Erythroblast (primary cell): ENCODE data around the gene CAGE1.
A peak's percentile ranks its signal among the peaks of the same experiment; 100 is the strongest.

Source experiments
- DNase-seq, 2 experiments: peaks; one replicate each; lab custom pipeline; 2025; lab: John Stamatoyannopoulos, UW
- GATA1 ChIP-seq: IDR thresholded peaks from 2 replicates; pipeline ENCODE4 v1.6.1; 2011; ENCODE audit warnings: low read depth, mild to moderate bottlenecking, control low read depth, low read length, moderate library complexity
- POLR2A ChIP-seq: IDR thresholded peaks from 2 replicates; pipeline ENCODE4 v1.6.1; 2011; ENCODE audit warnings: mild to moderate bottlenecking, low read length

CAGE1 gene

DNA sequence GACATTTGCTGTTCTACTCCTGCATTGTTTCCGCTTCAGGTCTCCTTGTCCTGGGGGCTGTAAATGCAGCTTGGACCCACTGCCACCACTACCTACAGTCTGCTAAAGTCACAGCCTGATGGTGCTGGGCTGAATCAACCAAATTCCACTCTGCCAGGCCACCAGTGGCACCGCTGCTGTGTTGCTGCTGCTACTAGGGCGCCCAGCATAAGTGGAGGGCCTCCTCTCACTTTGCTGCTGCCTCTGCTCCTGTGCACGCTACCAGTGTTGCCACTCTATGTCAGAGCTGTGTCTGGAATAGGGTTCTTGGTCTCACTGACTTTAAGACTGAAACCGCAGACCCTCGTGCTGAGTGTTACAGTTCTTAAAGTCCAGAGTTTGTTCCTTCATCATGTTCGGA, 75.1 kb downstream of the CAGE1 start:
- DNase-seq, result no peak
- TF ChIP-seq GATA1, result no peak
- no peak for TF ChIP-seq POLR2A

DNA sequence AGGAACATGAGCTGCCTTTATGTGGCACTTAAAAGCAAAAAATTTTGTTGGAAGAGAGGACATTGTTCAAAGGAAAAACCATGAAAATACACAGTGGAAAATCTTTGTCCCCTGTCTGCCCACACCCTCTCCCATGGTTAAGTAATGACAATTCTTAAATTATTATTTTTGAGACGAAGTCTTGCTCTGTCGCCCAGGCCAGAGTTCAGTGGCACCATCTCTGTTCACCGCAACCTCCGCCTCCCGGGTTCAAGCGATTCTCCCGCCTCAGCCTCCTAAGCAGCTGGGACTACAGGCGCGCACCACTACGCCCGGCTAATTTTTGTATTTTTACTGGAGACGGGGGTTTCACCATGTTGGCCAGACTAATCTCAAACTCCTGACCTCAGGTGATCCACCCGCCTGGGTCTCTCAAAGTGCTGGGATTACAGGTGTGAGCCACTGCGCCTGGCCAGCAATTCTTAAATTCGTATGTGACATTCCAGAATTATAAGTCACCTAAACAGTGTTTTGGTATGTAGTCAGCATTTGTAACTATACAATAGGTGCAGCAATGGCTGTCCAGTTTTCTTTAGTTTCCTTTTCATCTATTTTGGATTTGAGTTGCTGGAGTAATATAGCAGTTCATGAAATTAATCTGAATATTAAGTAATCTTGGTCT, 75.9 kb downstream of the CAGE1 start:
- DNase-seq, result no peak
- peak; percentile 34 for TF ChIP-seq POLR2A
- TF ChIP-seq GATA1, result no peak

DNA sequence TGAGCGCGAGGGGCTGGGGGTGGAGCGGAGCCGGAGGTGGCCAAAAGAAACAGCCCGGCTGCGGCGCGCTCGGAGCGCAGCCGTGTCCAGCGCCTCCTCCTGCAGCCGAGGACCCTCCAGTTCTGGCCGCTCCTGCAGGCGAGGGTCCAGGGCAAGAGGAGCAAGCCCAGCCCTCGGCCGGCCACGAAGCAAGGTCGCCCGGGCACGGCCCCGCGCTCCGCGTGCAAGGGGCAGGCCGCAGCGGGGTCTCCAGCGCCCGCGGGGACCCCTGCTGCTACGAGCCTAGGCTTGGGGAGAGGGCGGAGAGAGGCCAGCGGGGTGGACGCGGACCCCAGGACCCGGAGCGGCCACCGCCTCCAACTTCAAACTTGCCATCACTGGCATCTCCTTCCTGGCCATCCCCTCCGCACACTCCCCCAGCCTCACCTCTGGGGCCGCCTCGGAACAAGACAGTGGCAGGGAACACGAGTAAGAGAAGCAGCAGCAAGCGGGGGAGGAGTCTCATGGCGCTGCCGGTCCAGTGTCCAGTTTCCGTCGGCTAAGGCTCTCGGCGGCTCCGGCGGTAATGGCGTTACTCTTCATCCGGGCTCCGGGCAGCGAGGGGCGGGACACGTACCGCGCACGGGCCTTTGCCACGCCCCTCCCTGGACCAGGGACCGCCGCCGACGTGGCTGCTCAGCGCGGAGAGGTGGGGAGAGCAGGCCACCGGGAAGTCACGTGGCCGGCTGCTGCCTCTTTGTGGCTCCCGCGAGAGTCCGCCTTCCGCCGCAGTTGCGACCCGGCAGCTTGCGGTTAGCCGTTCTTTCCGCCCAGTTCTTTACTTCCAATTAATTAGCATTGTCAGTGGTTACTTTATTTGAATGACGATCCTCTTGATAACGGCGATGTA, 76.7 kb downstream of the CAGE1 start, which contains the start of gene SSR1:
Gene SSR1 (minus strand): TSS at position 584 of the 889 bp plus-strand sequence. CDS start 79 bp downstream, at position 505.
- TF ChIP-seq GATA1 (no peak), POLR2A (peak; percentile 81)
- peak; percentile 97 for DNase-seq

DNA sequence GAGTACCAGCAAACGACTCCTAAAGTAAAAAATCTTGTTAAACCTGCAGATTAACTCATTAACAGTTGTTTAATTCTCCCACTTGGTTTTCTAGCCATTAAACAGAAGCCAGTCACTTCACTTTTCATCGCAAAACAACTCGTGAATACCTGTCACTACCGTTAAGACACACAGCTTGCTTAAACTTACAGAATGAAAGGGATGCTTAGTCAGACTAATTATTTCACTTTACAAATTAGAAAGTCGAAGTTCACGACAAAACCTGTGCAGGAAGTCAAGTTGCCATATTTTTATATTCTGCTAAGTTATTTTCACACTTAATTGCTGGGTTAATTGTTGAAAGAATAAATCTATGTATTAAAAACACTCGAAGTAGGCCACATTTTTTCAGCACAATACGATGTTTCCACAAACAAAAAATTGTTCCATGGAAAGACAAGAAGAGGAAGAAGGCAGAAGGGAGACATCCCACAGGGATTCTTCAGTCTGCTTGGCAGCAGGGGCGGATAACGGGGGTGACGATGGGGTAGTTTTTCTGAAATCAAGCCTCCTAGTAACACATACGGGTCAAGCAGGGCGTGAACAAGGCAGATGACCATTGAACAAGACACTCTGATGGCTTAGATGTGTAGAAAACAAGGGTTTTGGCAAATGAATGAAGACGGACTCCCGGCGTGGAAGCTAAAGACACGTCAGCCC, 77.5 kb downstream of the CAGE1 start:
- peak; percentile 58 to 65 for DNase-seq
- TF ChIP-seq POLR2A (no peak), GATA1 (no peak)

DNA sequence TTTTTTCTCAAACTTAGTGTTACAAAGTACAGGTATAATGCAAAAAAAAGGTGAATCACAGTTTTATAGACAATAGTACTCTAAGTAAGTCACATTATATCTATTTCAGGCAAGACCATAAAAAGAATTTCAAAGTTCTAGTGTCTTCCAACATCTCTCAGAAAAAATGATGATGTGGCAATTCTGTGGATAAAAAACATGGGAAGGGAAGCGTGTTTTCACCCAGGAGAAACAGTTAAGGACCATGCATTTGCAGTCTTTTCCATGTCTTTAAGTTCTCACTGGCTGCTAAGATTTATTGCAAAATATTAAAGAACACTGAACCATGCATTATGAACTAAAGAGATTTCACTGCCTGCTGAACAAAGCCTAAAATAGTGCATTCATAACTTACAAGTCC, 78.4 kb downstream of the CAGE1 start:
- no peak for DNase-seq
- TF ChIP-seq POLR2A (no peak), GATA1 (no peak)

DNA sequence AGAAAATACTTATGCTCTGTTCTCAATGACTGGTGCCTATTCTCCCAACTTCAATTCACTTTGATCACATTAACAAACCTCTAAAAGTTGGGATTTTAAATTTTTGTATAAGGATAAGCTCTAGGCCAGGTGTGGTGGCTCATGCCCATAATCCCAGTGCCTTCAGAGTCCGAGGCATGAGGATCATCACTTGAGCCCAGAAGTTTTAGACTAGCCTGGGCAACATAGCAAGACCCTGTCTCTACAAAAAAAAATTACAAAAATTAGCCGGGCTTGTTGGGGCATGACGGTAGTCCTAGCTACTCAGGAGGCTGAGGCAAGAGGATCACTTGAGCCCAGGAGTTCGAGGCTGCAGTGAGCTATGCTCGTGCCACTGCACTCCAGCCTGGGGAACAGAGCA, 80.5 kb downstream of the CAGE1 start:
- DNase-seq, result no peak
- no peak for TF ChIP-seq POLR2A
- TF ChIP-seq GATA1, result no peak

DNA sequence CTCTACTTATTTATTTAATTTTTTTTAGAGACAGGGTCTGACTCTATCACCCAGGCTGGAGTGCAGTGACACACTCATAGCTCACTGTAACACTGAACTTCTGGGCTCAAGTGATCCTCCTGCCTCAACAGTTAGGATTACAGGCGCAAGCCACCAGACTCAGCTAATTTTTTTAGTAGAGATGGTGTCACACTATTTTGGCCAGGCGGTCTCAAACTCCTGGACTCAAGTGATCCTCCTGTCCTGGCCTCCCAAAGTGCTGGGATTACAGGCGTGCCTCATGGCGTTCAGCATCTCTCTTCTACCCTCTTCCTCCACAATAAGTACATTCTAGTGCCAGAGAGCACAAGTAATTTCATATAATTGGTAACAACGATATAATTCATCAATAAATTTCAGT, 82.0 kb downstream of the CAGE1 start:
- TF ChIP-seq GATA1, result no peak
- TF ChIP-seq POLR2A, result no peak
- no peak for DNase-seq

DNA sequence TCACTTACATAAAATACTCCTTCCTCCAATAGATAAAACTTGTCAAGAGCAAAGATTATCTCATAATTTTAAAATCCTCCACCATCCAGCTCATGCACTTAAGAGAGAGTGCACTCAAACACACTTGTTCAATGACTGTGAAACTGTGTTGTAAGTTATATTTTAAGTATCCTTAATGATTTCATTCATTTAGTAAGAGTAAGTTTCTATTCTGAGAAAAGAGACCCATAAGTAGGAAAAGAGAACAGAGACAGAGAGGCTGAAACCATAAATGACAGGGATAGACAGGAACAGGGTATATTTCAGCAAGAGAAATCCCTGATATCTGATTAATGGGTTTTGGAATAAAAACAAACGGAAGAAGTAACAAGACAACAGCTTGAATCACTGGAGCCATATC, 84.7 kb downstream of the CAGE1 start:
- TF ChIP-seq POLR2A (no peak), GATA1 (no peak)
- no peak for DNase-seq

DNA sequence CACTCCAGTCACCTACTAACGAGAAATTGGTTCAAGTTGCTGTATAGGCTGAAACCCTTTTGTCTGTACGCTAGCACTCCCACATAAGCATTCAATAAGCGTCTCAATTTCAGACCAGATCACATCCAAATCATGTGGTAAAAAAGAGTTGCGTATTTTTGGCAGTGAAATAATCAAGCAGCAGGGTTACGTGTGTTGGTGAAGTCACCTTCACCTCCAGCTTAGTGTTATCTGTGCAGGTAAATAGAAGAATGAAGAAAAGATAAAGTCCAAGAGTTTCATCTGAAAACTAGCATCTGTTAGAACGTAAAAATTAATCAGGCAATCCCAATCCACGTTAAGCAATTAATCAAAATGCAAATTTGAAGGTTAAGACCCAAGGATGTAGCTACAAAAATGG, 87.8 kb downstream of the CAGE1 start:
- TF ChIP-seq POLR2A (no peak), GATA1 (no peak)
- no peak for DNase-seq

DNA sequence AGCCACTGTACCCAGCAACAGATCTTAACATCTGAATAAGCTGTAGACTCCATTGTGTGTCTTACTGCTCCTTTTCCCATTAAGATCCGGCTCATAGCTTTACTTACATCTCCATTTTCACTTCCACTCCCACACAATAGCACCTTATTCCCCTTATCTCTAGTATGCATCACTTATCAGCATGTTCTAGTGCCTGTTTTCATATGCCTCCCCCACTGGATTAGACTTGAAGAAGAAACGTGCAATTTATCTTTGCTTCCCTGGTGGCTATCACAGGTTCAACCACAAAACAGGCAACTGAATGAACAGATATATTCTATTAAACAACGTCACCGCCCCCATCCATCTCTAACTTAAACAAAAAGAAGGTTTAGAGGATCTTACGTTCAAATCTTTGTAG, 88.6 kb downstream of the CAGE1 start:
- DNase-seq, result peak; percentile 7 to 66
- TF ChIP-seq GATA1 (no peak), POLR2A (no peak)

DNA sequence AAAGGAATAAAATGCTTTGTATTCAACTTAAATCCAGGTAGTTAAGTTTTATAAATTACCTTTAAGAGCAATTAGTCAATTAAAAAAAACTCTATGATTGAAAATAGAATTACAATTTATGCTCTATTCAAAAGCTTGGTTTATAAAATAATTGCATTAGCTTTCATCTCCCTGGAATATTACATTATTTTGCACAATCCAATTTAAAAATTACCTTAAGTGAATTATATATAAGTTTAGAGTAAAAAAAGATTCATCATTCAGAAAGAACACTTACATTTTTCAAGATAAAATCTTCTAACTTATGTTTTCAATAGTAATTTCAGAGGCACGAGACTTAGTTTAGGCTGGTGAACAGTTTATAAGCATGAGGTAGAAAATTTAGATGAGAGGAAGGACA, 91.4 kb downstream of the CAGE1 start:
- no peak for TF ChIP-seq POLR2A
- no peak for TF ChIP-seq GATA1
- DNase-seq, result no peak

DNA sequence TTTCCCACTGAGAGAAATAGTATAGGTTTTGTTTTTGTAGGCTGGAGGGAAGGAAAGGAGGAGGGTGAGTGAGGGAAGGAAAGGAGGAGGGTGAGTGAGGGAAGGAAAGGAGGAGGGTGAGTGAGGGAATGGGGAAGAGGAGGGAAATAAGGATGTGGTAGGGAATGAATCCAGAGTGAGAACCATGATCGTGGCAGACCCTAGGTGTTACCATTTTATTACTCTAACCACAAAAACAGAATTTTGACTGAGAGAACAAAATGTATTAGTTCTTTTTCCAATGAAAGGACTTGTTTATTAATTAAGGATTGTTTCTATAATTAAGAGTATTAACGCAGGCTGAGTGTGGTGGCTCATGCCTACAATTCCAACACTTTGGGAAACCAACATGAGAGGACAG, 92.9 kb downstream of the CAGE1 start:
- DNase-seq, result no peak
- no peak for TF ChIP-seq POLR2A
- no peak for TF ChIP-seq GATA1

DNA sequence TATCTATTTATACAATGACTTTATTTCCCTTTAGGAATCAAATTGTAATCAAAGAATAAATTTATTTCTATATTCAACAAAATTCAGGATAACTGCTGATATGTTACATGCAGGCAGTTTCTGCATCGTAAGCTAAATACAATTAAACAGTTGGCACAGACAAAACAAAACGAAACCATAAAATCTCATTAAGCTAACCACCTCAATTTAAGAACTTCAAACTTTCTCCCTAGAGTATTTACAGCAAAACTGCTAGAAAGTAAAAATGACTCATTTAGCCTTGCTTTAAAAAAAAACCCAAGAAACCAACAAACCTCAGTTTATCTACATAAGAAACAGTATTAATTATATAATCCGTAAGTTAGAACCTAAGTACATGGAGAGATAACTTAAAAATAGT, 93.6 kb downstream of the CAGE1 start:
- no peak for DNase-seq
- TF ChIP-seq GATA1, result no peak
- no peak for TF ChIP-seq POLR2A
